NCI-H187 (cell line): ENCODE measurements around the gene KAT7.
"Not testable (repeated sequence)": the region's sequence is repeated elsewhere in the genome, so short reads cannot be mapped to it uniquely, and the experiment has no call there.

Experiments
- DNase-seq, 2 experiments: peaks; one replicate each; lab custom pipeline; 2025; lab: John Stamatoyannopoulos, UW

Gene KAT7

DNA sequence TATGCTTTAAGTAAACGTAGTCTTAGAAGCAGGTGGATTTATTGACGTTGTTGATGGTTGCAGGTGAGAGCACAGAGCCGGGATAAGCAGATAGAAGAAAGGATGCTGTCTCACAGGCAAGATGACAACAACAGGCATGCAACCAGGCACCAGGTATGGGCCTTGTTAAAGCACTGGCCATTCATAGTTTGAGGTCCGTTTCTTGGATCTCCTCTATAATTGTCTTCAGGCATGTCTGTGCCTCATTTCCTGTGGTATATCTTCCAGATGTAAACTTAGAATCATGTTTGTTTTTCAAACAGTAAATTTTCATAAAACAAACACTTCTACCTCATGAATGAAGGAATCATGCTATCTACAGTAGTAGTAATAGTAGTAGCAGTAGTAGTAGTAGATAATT is 20.6 kb downstream of the KAT7 start:
- DNase-seq, result no peak

DNA sequence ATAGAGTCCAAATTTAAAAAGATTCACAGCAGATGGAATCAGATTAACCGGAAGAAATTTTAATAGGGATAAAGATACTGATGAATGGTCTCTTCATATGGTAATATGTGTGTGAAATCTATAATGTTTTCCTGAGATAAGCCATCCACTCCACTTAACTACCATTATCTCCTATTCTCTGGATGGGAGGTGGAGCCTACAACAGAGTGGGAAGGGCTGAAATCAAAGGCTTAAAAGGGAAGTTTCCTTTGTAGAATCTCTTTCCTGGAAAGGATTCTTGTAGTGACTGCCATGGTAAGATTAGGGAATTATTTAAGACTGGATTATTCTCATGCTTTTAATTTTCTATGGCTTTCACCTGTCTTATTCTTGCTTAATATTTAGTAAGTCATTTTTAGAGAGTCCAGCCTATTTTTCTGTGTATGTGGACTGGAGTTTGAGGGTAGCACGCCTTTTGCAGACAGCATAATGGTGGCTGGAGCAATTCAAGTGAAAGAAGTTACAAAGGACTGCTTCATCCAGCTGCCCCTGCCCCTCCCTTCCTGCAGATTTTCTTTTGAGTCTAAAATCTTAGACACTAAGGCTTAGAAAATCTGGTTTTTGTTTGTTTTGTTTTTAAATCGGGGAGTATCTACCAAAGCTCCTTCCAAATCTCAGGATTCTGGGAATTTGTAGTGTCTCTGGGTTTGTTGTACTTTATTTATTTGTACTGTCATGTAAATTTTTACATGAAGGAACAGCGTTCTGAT is 26.5 kb downstream of the KAT7 start:
- no peak for DNase-seq

DNA sequence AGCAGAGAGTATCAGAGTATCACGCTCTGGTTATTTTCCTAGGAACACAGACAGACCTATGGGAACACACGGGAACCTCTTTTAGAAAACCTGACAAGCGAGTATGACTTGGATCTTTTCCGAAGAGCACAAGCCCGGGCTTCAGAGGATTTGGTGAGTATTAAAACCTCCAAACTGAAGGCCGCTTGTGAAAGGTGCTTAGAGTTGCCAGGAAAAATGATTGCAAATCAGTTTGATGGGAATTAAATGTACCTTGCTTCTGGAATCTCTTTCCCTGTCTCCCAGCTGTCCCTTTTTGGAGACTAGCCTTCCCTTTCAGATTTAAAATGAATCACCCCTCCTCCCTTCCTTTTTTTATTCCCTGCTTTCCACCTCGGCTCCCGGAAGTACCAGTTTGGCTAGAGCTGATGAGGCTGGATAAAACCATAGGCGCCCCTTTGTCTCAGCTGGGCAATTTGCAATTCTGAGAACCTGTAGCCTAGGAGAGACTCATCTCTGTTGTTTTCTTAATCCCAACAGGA is 27.3 kb downstream of the KAT7 start:
- no peak for DNase-seq

DNA sequence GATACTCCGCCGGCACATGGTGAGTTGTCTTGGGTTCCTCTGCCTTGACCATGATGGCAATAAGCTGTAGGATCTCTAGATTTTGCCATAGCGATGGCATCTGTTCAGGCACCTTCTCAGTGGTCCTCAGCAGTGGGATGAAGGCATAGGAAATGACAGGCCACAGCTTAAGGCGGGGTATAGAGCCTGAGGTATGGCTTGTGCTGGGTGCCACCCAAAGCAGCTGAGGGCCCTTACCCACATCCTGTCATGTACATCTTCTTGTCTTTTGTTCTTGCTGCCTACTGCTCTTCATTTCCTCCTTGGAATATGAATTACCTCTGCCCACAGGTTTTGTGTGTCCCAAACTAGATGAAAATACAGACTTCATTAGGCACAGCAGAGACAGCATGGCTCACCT is 29.5 kb downstream of the KAT7 start:
- DNase-seq, result no peak

DNA sequence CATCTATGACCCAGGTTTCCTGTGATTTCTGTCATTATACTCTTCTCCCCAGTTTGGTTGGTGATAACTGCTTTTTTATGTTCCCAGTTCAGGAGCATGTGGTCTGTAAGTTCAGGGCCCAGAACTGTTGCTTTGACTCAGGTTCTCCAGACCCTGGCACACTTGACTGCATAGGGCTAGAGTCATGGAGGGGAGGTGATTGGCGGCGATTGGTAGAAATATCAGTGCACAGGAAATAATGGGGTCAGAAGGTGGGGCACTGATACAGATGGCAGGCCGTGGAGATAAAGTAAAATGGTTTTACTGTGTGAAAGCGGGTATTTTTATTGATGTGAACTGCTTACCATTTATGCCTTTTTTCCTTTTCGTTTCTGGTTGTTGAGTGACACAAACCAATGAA is 30.7 kb downstream of the KAT7 start:
- DNase-seq, result no peak

DNA sequence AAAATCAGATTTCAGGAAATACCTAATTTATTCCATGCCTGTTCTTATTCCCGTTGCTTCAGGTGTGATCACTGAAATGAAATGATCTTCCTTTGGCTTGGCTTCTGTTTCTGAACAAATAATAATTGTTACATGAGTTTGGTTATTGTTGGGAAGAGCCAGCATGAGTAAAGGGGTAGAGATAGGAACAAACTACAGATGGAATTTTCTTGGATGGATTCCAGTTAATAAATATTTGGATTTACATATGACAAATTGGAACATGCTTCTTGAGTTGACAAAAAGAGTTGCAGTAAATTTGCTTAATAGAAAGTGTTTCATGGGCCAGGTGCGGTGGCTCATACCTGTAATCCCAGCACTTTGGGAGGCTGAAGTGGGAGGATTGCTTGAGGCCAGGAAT is 31.2 kb downstream of the KAT7 start:
- no peak for DNase-seq

DNA sequence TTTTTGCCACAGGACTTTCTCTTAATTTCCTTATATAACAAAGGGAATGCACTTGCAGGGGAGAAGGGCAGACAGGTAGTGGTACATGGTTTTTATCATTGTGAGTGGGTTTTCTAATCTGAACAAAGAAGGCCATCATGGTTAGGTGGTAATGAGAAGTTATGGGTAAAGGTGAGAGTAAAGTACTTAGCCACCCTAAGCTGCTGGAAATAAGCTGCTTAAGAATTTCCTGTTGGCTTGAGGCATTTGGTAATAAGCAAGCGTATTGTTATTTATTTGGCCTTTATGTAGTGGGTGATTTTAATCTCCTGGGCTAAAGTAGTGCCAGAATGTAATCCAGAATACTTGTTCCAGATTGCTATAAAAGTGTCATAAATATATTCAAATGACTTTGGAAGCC is 32.3 kb downstream of the KAT7 start:
- no peak for DNase-seq

DNA sequence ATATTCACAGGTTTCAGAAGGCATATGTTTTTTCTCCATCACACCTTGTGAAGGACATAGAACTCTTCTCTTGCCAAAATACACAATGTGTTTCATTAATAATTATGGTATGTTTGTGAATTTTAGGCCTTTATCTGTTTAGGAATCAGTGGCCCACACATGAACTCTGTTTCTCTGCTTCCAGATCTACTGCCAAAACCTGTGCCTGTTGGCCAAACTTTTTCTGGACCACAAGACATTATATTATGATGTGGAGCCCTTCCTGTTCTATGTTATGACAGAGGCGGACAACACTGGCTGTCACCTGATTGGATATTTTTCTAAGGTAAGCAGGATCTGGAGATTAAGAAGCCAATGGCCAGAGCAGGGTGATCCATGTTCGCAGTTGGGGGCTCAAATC is 33.0 kb downstream of the KAT7 start:
- no peak for DNase-seq

DNA sequence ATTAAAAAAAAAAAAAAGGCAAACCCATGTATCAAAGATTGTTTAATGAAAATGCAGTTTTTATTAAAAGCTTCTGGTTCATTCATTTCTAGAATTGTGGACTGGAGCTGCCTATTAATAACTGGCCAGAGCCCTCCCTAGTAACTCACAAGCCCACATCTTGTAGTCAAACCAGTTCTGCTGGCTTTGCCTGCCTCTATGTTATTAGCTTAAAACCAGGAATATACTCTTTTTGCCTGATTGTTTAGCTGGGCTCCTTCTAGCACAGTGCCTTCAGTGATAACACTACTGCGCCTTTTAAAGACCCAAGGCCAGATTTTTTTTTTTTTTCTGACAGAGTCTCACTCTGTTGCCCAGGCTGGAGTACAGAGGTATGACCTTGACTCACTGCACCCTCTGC is 33.4 kb downstream of the KAT7 start:
- DNase-seq, result no peak

DNA sequence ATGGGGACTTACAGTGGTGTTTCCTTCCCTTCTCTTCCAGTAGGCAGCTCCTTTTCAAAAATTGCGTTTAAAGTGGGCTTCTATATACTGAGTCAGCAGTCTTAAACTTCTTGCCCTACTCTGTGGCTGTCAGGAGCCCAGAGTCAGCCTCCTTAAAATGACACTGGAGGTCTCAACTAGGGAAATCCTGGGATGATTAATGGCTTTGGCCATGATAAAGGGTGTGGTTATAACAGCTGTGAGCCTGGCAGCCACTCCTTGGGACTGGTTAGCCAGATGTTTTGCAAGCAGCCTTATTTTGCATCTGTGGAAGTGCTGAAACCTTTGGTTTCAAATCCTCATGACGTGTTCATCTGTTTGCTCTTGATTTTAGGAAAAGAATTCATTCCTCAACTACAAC is 34.3 kb downstream of the KAT7 start:
- DNase-seq, result no peak

DNA sequence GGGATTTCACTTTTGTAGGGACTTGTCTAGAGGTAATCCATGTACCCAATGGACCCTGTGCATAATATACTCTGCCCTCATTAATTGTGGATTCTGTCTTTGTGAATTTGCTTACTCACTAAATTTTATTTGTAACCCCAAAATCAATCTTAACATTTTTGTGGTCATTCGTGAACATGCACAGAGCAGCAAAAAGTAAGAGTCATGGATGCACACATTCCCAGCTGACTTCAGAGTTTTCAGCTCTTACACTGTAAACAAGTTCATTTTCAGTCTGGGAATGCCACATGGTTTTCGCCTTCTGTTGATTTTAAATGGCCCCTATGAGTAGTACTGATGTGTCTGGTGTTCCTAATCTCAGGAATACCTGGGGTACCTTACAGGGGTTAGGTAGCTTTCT is 35.1 kb downstream of the KAT7 start:
- DNase-seq, result no peak

DNA sequence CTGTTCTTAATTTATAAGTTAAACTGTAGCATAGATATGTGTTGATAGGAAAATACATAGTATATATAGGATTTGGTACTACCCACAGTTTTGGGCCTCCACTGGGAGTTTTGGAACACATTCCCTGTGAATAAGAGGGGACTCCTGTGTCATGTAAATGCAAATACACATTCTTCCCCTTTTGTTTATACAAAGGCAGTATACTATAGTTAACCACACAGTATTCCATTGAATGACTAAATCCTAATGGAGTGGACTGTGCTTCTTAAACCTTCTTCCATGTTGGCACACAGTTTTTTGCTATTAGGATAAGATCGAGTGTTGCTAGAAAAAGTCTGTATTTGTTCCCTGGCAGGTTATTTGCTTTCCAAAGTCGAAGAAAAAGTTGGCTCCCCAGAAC is 37.2 kb downstream of the KAT7 start:
- no peak for DNase-seq

DNA sequence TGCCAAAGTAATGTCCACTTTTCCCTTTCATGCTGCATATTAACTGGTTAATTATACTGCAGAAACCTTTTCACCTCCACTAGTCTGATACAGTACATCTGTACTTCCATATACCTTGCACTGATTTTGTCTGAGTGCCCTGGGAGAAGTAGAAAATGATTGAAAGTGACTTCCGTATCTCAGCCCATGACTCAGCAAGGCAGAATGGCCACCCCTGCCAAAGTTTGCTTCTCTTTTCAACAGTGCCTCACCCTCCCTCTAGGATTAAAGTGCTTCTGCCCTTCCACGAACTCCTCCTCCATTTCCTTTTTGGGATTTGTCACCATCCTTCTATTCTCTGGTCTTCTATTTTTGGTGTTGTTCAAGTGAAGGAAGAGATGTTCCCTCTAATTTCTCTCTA is 39.8 kb downstream of the KAT7 start:
- DNase-seq, result not testable (repeated sequence)

DNA sequence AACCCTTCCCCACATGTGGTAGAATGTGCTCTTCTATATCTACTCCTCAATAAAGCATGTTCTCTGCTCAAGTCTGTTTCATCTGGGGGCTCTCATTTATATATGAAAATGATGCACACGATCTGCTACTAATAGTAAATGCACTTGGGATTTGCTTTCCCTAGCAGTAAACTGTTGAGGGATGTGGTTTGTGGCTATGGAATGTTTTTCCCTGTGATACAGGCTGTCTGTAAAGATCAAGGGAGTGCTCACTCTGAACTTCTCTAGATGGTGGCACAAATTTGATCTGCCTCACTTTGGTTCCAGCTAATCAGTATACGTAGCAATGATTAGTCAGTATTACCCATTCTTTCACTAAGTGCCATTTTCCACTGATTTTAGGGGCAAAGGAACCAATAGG is 40.5 kb downstream of the KAT7 start:
- DNase-seq, result no peak

DNA sequence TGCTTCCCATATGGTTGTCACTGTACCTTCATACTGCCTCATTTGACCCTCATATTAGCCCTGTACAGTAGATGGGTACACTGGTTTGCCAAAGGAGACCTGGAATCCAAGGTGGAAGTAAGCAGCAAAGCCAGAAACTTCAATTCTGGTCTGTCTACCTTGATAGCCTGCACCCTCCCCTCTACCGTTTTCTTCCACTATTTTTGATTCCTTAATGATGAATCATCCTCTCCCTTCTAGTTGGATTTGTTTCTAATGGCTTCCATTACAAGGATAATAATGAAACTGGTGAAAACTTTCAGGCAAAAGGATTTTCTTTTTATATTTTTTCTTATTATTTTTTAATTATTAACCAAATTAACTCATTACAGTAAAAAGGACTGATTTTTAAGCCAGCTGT is 42.1 kb downstream of the KAT7 start:
- no peak for DNase-seq

DNA sequence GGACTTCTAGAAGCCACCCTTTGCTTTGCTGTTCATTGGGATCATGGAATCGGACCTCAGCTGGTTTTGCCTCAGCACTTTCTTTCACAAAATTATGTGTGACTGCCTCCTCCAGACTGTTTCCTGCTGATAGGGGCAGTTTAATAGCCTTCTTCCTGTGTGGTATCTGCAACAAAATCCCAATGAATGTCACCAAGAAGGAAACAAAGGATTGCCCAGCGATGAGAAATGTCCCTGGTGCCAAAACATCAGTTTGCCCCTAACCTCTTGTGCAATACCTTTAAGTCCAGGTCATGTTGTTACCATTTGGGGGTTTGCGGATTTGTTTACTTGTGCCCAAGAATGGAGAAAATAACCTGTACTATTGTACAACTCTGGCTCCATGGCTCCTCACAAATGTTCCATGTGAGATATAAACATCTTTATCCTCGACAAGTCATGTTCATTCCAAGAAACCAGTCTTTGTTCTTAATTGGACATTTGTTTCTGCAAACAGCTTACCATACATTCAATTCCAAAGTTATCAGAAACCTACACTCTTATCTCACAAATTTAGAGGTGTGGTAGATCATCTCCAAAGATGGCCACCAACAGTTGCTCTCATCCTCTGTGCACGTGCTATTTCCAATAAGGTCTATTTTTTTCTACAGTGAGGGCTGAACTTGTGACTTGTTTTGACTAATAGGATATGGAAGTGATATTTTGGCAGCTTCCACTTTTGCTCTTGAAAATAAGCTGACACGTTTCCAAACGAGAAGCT is 44.5 kb downstream of the KAT7 start:
- no peak for DNase-seq

DNA sequence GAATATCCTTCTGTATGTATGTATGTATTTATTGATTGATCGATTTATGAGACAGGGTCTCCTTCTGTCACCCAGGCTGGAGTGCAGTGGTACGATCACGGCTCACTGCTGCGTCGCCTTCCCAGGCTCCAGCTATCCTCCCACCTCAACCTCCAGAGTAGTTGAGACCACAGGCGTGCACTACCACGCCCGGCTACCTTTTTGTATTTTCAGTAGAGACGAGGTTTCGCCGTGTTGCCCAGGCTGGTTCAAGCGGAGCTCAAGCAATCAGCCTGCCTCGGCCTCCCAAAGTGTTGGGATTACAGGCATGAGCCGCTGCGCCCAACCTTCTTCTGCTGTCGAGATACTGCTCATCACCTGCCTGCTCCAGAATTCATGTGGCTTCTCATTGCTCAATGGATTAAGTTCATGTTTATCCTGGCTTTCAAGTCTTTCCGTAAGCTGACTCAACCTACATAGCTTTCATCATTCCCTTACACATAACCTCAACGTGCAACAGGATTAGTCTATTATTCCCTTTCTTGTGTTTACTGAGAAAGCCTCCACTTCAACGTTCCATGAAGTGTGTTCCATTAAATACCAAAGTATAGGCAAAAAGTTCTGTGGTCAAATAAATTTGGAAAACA is 45.8 kb downstream of the KAT7 start:
- DNase-seq, result no peak

DNA sequence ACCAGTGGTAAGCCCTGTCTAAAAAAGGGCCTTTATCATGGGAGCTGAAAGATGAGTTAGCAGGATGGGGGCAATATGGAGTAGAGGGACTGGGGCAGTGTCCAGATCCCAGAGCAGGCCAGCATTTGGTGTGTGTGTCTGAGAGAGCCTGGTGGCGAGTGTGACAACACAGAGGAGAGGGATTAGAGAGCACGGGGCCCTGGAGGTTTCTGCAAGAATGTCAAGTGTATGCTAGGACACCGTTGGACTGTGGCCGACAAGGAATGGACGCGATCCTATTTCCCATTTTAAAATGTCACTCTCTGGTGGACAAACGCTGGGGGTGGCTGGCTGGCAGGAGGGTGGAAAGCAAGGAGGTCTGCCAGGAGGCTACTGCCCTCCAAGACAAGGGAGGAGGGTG is 47.0 kb downstream of the KAT7 start:
- no peak for DNase-seq

DNA sequence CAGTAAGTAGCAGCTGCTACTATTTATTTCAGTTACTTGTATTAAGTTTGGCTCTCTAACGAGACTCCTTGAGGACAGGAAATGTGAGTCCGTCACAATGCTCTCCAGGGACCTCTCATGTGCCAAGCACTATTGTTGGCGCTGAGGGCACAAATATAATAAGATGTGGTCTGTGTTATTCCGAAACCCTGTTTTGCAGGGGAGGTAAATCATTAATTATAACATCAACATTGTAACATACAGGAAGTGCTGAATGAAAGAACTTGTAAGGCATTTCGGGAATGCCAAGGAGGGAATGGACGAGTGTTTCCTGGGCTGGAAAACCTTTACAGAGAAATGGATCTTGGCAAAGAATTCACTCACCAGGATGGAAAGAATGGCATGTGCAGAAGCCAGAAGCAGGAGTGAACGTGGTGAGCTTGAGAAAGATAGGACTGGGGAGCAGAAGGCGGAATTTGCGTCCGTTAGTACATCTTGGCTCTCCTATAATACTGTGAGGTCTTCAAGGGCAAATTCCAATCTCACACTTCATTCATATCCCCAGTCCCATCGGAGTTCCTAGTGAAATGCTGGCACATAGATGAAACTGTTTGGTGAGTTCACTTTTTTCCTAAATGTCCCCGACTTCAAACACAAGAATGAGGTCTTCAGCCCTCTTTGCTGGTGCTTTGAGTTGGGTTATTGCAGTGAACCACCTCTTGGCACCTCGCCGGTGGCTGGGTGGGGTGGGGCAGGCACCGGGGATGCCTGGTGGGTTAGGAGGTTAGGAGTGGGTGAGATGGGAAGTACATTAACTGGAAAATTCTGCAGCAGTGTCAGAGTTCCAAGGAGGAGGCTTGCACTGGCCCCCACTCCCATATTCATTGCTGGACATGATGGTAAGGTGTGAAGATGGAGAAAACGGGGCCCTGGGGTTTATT is 47.9 kb downstream of the KAT7 start:
- no peak for DNase-seq

DNA sequence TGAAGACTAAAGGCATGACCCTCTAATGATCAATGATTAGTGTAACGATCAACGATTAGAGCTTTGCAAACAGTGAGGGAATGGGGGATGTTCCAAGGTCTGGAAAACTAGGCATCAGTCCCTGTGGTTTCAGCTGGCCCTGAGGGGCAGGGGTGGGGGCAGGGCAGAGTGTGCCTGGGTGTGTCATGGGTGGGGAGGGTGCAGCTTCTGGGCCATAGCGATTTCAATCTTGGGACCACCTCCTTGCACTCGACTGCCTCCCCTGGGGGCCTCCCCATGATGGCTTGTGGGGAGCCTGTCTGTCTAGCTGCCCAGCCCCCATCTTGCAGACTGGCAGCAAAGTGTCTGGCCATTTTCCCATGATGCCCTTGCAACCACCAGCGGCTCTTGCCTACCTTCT is 51.0 kb downstream of the KAT7 start:
- no peak for DNase-seq

DNA sequence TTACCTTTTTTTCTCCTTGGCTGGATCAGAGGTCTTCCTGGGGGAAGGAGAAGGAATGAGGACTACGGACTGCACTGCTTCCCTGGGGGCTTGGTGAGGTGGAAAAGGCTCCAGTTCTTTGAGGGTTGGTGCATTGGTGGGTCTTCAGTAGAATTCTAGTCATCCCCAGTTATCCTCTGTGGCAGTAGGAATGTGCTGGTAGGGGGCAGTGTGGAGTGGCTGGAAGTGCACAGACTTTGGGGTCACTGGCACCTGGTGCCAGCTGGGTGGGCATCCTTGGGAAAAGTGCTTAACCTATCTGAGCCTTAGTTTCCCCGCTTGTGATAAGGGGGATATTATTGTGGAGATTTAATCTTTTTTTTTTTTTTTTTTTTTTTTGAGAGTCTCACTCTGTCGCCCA is 53.1 kb downstream of the KAT7 start:
- no peak for DNase-seq

DNA sequence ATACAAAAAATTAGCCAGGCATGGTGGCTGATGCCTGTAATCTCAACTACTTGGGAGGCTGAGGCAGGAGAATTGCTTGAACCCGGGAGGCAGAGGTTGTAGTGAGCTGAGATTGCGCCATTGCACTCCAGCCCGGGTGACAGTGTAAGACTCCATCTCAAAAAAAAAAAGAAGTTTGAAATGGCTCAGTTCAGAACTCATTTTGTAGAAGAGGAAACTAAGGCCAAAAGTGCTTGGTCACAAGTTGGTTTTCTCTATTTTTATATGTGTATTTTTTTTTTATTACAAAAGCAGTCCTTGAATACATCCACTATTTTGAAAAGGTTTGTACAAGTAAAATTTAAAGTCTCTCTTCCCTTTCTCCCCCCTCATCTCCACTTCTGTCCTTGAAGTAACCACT is 53.9 kb downstream of the KAT7 start:
- no peak for DNase-seq
